Activated CD8-positive, alpha-beta memory T cell treated with anti-CD3 and anti-CD28 coated beads, Interleukin-2, amount 10 ng/mL, durations not matched to agents 7 days and 5 days (primary cell): ENCODE measurements around the gene PRDM16. TPM values are rescaled to one million over a fixed set of nuclear protein-coding genes. Genes with fewer than 3 reads are reported as not detected.

Experiments
- ATAC-seq: fragments of 150-1000 bp; cut with Tn5 transposase; one replicate; pipeline ENCODE4 v1.10.0; 2021; ENCODE audit warnings: moderate library complexity
- CTCF ChIA-PET: fragments of 350-600 bp; sonication (Branson Sonifier 250); formaldehyde crosslinking; loops from one replicate; lab custom pipeline; 2021; ENCODE audit warnings: antibody characterized with exemption; lab: Charles Lee
- DNase-seq: peaks from one replicate; pipeline ENCODE4 v3.0.0-alpha.2; 2020
- H3K27ac Mint-ChIP-seq: one replicate; pipeline ENCODE4 v1.8.0; 2021; ENCODE audit warnings: mild to moderate bottlenecking, mixed read lengths
- H3K27me3 Mint-ChIP-seq: one replicate; pipeline ENCODE4 v1.8.0; 2021; ENCODE audit warnings: mixed read lengths
- H3K36me3 Mint-ChIP-seq: one replicate; pipeline ENCODE4 v1.8.0; 2021; ENCODE audit warnings: mild to moderate bottlenecking, mixed read lengths
- H3K4me1 Mint-ChIP-seq: one replicate; pipeline ENCODE4 v1.8.0; 2021; ENCODE audit warnings: mixed read lengths
- H3K4me3 Mint-ChIP-seq: one replicate; pipeline ENCODE4 v1.8.0; 2021; ENCODE audit warnings: mild to moderate bottlenecking, moderate library complexity, mixed read lengths
- H3K9me3 Mint-ChIP-seq: one replicate; pipeline ENCODE4 v1.8.0; 2022; ENCODE audit warnings: low read depth, mixed read lengths
- total RNA-seq, 2 experiments: library from RNA; stranded (reverse); gene quantifications; one replicate each; pipeline ENCODE4 v1.2.3, GENCODE V29; 2021

Gene PRDM16
- total RNA-seq, 2 experiments from 2014 or later = not detected

- Mint-ChIP-seq H3K36me3 (no peaks in the 10 kb centered on the region), H3K27me3 (no peaks in the 10 kb centered on the region), H3K4me1 (no peaks in the 10 kb centered on the region), H3K4me3 (no peak overlapping the region), H3K9me3 (no peaks in the 10 kb centered on the region), H3K27ac (no peak overlapping the region)
- ATAC-seq (no peak), DNase-seq (no peak)
- CTCF ChIA-PET = no interaction called here
These were observed 338.0 kb downstream of the PRDM16 start for GRCh38 chr1:3407021-3407420.

GRCh38 chr1:3408751-3409266 is 339.8 kb downstream of the PRDM16 start:
- no peaks in the 10 kb centered on the region for H3K27me3 Mint-ChIP-seq
- H3K9me3 Mint-ChIP-seq = no peaks in the 10 kb centered on the region
- H3K4me3 Mint-ChIP-seq = no peak overlapping the region
- H3K4me1 Mint-ChIP-seq = no peaks in the 10 kb centered on the region
- no peaks in the 10 kb centered on the region for H3K36me3 Mint-ChIP-seq
- ATAC-seq = no peak
- CTCF ChIA-PET = no interaction called here
- no peak for DNase-seq
- no peak overlapping the region for H3K27ac Mint-ChIP-seq

GRCh38 chr1:3409366-3410141 is 340.6 kb downstream of the PRDM16 start:
- no peak overlapping the region for H3K4me3 Mint-ChIP-seq
- H3K9me3 Mint-ChIP-seq = no peaks in the 10 kb centered on the region
- DNase-seq (no peak), ATAC-seq (no peak)
- H3K27me3 Mint-ChIP-seq = no peaks in the 10 kb centered on the region
- CTCF ChIA-PET = no interaction called here
- H3K4me1 Mint-ChIP-seq = no peaks in the 10 kb centered on the region
- no peaks in the 10 kb centered on the region for H3K36me3 Mint-ChIP-seq
- no peak overlapping the region for H3K27ac Mint-ChIP-seq

- Mint-ChIP-seq H3K4me1 (no peaks in the 10 kb centered on the region), H3K27ac (no peak overlapping the region), H3K4me3 (no peak overlapping the region), H3K27me3 (no peaks in the 10 kb centered on the region), H3K9me3 (no peaks in the 10 kb centered on the region), H3K36me3 (no peaks in the 10 kb centered on the region)
- ATAC-seq (no peak), DNase-seq (no peak)
- CTCF ChIA-PET = no interaction called here
These were observed 341.3 kb downstream of the PRDM16 start for GRCh38 chr1:3410142-3410925.

- H3K4me3 Mint-ChIP-seq = no peak overlapping the region
- DNase-seq (no peak), ATAC-seq (no peak)
- H3K27ac Mint-ChIP-seq = no peak overlapping the region
- no peaks in the 10 kb centered on the region for H3K9me3 Mint-ChIP-seq
- no peaks in the 10 kb centered on the region for H3K27me3 Mint-ChIP-seq
- H3K36me3 Mint-ChIP-seq = no peaks in the 10 kb centered on the region
- no peaks in the 10 kb centered on the region for H3K4me1 Mint-ChIP-seq
- CTCF ChIA-PET = no interaction called here
These were observed 342.8 kb downstream of the PRDM16 start for GRCh38 chr1:3411806-3412205.

GRCh38 chr1:3412376-3412775 is 343.4 kb downstream of the PRDM16 start:
- Mint-ChIP-seq H3K36me3 (no peaks in the 10 kb centered on the region), H3K27ac (no peak overlapping the region), H3K4me1 (no peaks in the 10 kb centered on the region), H3K4me3 (no peak overlapping the region), H3K9me3 (no peaks in the 10 kb centered on the region), H3K27me3 (no peaks in the 10 kb centered on the region)
- DNase-seq (no peak), ATAC-seq (no peak)
- CTCF ChIA-PET = no interaction called here

- no peaks in the 10 kb centered on the region for H3K36me3 Mint-ChIP-seq
- CTCF ChIA-PET = no interaction called here
- ATAC-seq (no peak), DNase-seq (no peak)
- no peak overlapping the region for H3K4me3 Mint-ChIP-seq
- H3K27ac Mint-ChIP-seq = no peak overlapping the region
- H3K27me3 Mint-ChIP-seq = no peaks in the 10 kb centered on the region
- H3K4me1 Mint-ChIP-seq = no peaks in the 10 kb centered on the region
- no peaks in the 10 kb centered on the region for H3K9me3 Mint-ChIP-seq
These were observed 345.1 kb downstream of the PRDM16 start for GRCh38 chr1:3413975-3414710.

- ATAC-seq = no peak
- no peak for DNase-seq
- H3K4me3 Mint-ChIP-seq = no peak overlapping the region
- no peaks in the 10 kb centered on the region for H3K4me1 Mint-ChIP-seq
- H3K27ac Mint-ChIP-seq = no peak overlapping the region
- CTCF ChIA-PET = no interaction called here
- H3K9me3 Mint-ChIP-seq = no peaks in the 10 kb centered on the region
- no peaks in the 10 kb centered on the region for H3K36me3 Mint-ChIP-seq
- H3K27me3 Mint-ChIP-seq = no peaks in the 10 kb centered on the region
These were observed 346.5 kb downstream of the PRDM16 start for GRCh38 chr1:3415260-3416090.

GRCh38 chr1:3417082-3417739 is 348.2 kb downstream of the PRDM16 start:
- no peak for ATAC-seq
- H3K36me3 Mint-ChIP-seq = no peaks in the 10 kb centered on the region
- H3K27ac Mint-ChIP-seq = no peak overlapping the region
- CTCF ChIA-PET = no interaction called here
- no peak for DNase-seq
- H3K4me3 Mint-ChIP-seq = no peak overlapping the region
- no peaks in the 10 kb centered on the region for H3K9me3 Mint-ChIP-seq
- H3K4me1 Mint-ChIP-seq = no peaks in the 10 kb centered on the region
- no peaks in the 10 kb centered on the region for H3K27me3 Mint-ChIP-seq

GRCh38 chr1:3417934-3418333 is 348.9 kb downstream of the PRDM16 start:
- Mint-ChIP-seq H3K27ac (no peak overlapping the region), H3K9me3 (no peaks in the 10 kb centered on the region), H3K4me3 (no peak overlapping the region), H3K27me3 (no peaks in the 10 kb centered on the region), H3K4me1 (no peaks in the 10 kb centered on the region), H3K36me3 (no peaks in the 10 kb centered on the region)
- CTCF ChIA-PET = no interaction called here
- no peak for DNase-seq
- ATAC-seq = no peak

GRCh38 chr1:3418600-3418999 is 349.6 kb downstream of the PRDM16 start:
- Mint-ChIP-seq H3K27me3 (no peaks in the 10 kb centered on the region), H3K4me1 (no peaks in the 10 kb centered on the region), H3K4me3 (no peak overlapping the region), H3K27ac (no peak overlapping the region), H3K36me3 (no peaks in the 10 kb centered on the region), H3K9me3 (no peaks in the 10 kb centered on the region)
- DNase-seq (no peak), ATAC-seq (no peak)
- CTCF ChIA-PET = no interaction called here

GRCh38 chr1:3419415-3420204 is 350.6 kb downstream of the PRDM16 start:
- Mint-ChIP-seq H3K27ac (no peak overlapping the region), H3K4me1 (no peaks in the 10 kb centered on the region), H3K4me3 (no peak overlapping the region), H3K9me3 (no peaks in the 10 kb centered on the region), H3K27me3 (no peaks in the 10 kb centered on the region), H3K36me3 (no peaks in the 10 kb centered on the region)
- ATAC-seq (no peak), DNase-seq (no peak)
- CTCF ChIA-PET = interaction anchor here (1.2 kb wide), 1 partner anchor 67 kb away, joined by 3 read pairs; no protein-coding TSS in a partner anchor
